Epithelial cell of proximal tubule (primary cell): ENCODE data around the gene SCAMP3. TPM values are rescaled to one million over a fixed set of nuclear protein-coding genes. Genes with fewer than 3 reads are reported as not detected.
"Not testable (repeated sequence)": the region's sequence is repeated elsewhere in the genome, so short reads cannot be mapped to it uniquely, and the experiment has no call there.

Experiments used
- DNase-seq: peaks from one replicate; pipeline ENCODE4 v3.0.0-alpha.2; 2011; ENCODE audit warnings: low read depth
- H3K4me3 ChIP-seq: 2 replicates; pipeline ENCODE4 v1.5.1; 2011; ENCODE audit warnings: low read depth, mild to moderate bottlenecking, low read length
- CTCF ChIP-seq: conservative IDR thresholded peaks from 2 replicates; pipeline ENCODE4 v1.5.1; 2012; ENCODE audit warnings: low read depth, mild to moderate bottlenecking, low read length
- total RNA-seq: library from RNA; depleted of rRNA; stranded (reverse); fragments of >200 nt; gene quantifications from 2 replicates; pipeline ENCODE4 v1.2.3, GENCODE V29; 2015

Gene SCAMP3
- total RNA-seq, 1 donor from 2014 or later: 61.8 TPM

- TF ChIP-seq CTCF: no peak
- DNase-seq: no peak
- no peak overlapping the region for H3K4me3 ChIP-seq
Measured at GRCh38 chr1:155295183-155295941, 33.2 kb upstream of the SCAMP3 start.

- TF ChIP-seq CTCF: no peak
- no peak for DNase-seq
- H3K4me3 ChIP-seq: no peak overlapping the region
Measured at GRCh38 chr1:155294520-155295182, 32.5 kb upstream of the SCAMP3 start.

- DNase-seq: no peak
- TF ChIP-seq CTCF: no peak
- no peak overlapping the region for H3K4me3 ChIP-seq
Measured at GRCh38 chr1:155293086-155293749, 31.1 kb upstream of the SCAMP3 start.

GRCh38 chr1:155291006-155291405 is 28.8 kb upstream of the SCAMP3 start:
- not testable (repeated sequence) for DNase-seq, H3K4me3 ChIP-seq

GRCh38 chr1:155287987-155288543 is 25.9 kb upstream of the SCAMP3 start:
- no peak overlapping the region for H3K4me3 ChIP-seq
- no peak for DNase-seq
- no peak for TF ChIP-seq CTCF

- no peak for DNase-seq
- H3K4me3 ChIP-seq: no peak overlapping the region
- no peak for TF ChIP-seq CTCF
Measured at GRCh38 chr1:155286544-155286943, 24.4 kb upstream of the SCAMP3 start.

GRCh38 chr1:155285631-155286044 is 23.5 kb upstream of the SCAMP3 start:
- H3K4me3 ChIP-seq: no peak overlapping the region
- no peak for TF ChIP-seq CTCF
- no peak for DNase-seq
